Brain microvascular endothelial cell (primary cell): ENCODE data around the gene LCN6.
"Not testable (repeated sequence)": the region's sequence is repeated elsewhere in the genome, so short reads cannot be mapped to it uniquely, and the experiment has no call there.

Source experiments
- DNase-seq: peaks from one replicate; pipeline ENCODE4 v3.0.0-alpha.2; 2020
- H3K27ac ChIP-seq: fragments of 250-450 bp; sonication (Bioruptor Pico); 2 replicates; pipeline ENCODE4 v1.5.1; 2020; ENCODE audit warnings: mild to moderate bottlenecking, moderate library complexity
- H3K27me3 ChIP-seq: fragments of 250-450 bp; sonication (Bioruptor Pico); replicated peaks from 2 replicates; pipeline ENCODE4 v1.5.1; 2020; ENCODE audit warnings: mild to moderate bottlenecking
- H3K36me3 ChIP-seq: fragments of 250-450 bp; sonication (Bioruptor Pico); replicated peaks from 2 replicates; pipeline ENCODE4 v1.5.1; 2020; ENCODE audit warnings: mild to moderate bottlenecking
- H3K4me3 ChIP-seq: 2 replicates; pipeline ENCODE4 v1.5.1; 2011; ENCODE audit warnings: low read depth, mild to moderate bottlenecking, control low read depth, low read length, moderate library complexity
- in situ Hi-C: cut with HindIII; loops from 2 replicates; pipeline ENCODE4 v1.10.0; 2017; ENCODE audit warnings: low sequenced_read_pairs, low pct_ligation_motif_present
- TF ChIP-seq, protein P1 (sequence below): IDR thresholded peaks from 2 replicates; pipeline ENCODE4 v1.5.1; 2011; ENCODE audit warnings: low read depth, mild to moderate bottlenecking, moderate library complexity, low read length, control low read depth, inconsistent platforms; ENCODE audit errors: missing control alignments

The LCN6 gene

DNA sequence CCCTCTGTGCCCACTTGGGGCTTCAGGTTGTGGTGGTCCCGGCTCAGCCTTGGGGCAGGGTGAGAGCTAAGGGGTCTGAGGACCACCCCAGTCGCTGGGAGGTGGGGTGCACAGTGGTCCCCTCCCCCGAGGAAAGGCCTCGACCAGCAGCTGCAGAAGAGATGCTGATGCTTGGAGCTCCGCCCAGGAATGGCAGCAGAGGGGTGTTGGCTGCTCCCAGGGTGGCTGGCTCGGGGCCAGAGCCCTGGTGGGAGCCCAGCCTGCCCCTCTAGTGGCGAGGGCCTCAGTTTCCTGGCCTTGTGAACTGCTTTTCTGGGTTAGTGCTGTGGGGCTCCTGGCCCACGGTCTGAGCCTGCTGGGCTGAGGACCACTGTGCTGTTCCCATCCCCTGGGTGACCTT, 34.8 kb downstream of the LCN6 start:
- H3K27ac ChIP-seq, result no peak overlapping the region
- in situ Hi-C loops, result no loop called here
- no peaks in the 10 kb centered on the region for H3K36me3 ChIP-seq
- no peak overlapping the region for H3K4me3 ChIP-seq
- TF ChIP-seq, protein P1, sequence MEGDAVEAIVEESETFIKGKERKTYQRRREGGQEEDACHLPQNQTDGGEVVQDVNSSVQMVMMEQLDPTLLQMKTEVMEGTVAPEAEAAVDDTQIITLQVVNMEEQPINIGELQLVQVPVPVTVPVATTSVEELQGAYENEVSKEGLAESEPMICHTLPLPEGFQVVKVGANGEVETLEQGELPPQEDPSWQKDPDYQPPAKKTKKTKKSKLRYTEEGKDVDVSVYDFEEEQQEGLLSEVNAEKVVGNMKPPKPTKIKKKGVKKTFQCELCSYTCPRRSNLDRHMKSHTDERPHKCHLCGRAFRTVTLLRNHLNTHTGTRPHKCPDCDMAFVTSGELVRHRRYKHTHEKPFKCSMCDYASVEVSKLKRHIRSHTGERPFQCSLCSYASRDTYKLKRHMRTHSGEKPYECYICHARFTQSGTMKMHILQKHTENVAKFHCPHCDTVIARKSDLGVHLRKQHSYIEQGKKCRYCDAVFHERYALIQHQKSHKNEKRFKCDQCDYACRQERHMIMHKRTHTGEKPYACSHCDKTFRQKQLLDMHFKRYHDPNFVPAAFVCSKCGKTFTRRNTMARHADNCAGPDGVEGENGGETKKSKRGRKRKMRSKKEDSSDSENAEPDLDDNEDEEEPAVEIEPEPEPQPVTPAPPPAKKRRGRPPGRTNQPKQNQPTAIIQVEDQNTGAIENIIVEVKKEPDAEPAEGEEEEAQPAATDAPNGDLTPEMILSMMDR, result no peak
- H3K27me3 ChIP-seq, result no peaks in the 10 kb centered on the region
- no peak for DNase-seq

DNA sequence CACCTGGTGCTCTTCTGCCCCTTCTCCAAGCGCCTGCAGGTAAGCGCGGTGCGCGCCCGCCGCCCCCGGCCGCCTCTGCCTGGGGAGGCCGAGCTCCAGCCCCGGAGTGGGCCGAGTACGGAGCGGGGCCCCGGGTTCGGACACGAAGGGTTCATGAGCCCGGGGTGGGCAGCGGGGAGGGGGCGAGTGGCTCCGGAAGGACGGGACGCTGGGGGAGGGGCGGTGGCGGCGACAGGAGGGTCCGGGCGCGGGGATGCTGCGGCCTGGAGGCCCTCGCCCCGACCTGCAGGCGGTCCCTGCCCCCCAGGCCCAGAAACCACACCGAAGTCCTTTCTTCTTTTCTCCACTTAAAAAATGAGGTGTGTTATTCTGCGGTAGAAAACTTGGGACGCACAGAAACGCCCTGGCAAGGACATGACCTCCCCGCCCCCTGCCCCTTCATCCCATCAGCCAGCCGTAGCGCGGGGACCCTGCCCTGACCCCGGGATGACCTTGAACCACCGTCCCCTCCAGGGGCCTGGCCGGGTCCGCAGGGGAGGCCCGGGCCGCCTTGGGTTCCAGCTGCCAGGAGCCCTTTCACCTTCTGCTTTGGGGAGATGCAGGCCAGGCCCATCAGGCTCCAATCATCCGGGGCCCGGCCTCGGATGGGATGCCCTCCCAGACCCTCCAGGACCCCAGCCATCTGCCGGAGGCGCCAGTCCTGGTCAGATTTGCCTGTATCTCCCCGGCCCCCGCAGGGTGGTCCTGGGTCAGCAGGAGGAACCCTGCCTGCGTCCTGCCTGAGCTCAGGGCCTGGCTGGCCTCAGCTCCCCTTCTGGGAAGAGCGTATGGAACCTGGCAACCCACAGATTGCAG, 35.4 kb downstream of the LCN6 start:
- Histone ChIP-seq H3K4me3 (peak overlapping the region; percentile 20), H3K27me3 (no peaks in the 10 kb centered on the region), H3K36me3 (no peaks in the 10 kb centered on the region), H3K27ac (no peak overlapping the region)
- in situ Hi-C loops, result no loop called here
- DNase-seq, result no peak
- TF ChIP-seq, protein P1, result no peak

GRCh38 chr9:136711751-136712689, 36.3 kb downstream of the LCN6 start, which contains the start of gene DIPK1B:
Gene DIPK1B (plus strand): TSS chr9:136712572. CDS start chr9:136712666, 94 bp downstream.
- TF ChIP-seq, protein P1, result no peak
- no peaks in the 10 kb centered on the region for H3K36me3 ChIP-seq
- in situ Hi-C loops, result no loop called here
- DNase-seq, result no peak
- H3K4me3 ChIP-seq, result peak within 1 kb of the TSS; percentile 20
- no peak within 1 kb of the TSS for H3K27ac ChIP-seq
- H3K27me3 ChIP-seq, result no peaks in the 10 kb centered on the region

DNA sequence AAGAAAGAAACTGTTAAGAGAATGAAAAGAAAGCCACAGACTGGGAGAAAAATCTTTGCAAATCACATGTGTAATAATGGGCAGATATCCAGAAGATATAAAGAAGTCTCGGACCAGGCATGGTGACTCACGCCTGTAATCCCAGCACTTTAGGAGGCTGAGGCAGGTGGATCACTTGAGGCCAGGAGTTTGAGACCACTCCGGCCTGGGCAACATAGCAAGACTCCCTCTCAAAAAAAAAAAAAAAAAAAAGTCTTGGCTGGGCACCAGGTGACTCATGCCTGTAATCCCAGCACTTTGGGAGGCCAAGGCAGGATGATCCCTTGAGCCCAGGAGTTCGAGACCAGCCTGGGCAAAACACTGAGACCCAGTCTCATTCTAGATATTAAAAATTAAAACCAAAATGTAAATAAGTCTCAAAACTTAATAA, 37.1 kb downstream of the LCN6 start:
- H3K36me3 ChIP-seq, in situ Hi-C loops, H3K4me3 ChIP-seq, H3K27ac ChIP-seq, H3K27me3 ChIP-seq: not testable (repeated sequence)
- DNase-seq, result peak; percentile 47

GRCh38 chr9:136710543-136710942, 37.8 kb downstream of the LCN6 start:
- Histone ChIP-seq H3K36me3 (no peaks in the 10 kb centered on the region), H3K27me3 (no peaks in the 10 kb centered on the region), H3K27ac (no peak overlapping the region), H3K4me3 (no peak overlapping the region)
- no peak for DNase-seq
- TF ChIP-seq, protein P1, result no peak
- in situ Hi-C loops, result no loop called here
